RPMI7951 (cell line): ENCODE results near the gene DRC7. TPM values are rescaled to one million over a fixed set of nuclear protein-coding genes. Genes with fewer than 3 reads are reported as not detected.
A peak's percentile ranks its signal among the peaks of the same experiment; 100 is the strongest.
"Not testable (repeated sequence)": the region's sequence is repeated elsewhere in the genome, so short reads cannot be mapped to it uniquely, and the experiment has no call there.

Source experiments
- DNase-seq: peaks from one replicate; pipeline ENCODE4 v3.0.0-alpha.2; 2012; ENCODE audit warnings: low read depth
- total RNA-seq: library from RNA; depleted of rRNA; stranded (reverse); fragments of >200 nt; shearing (Covaris generic); gene quantifications from 2 replicates; pipeline ENCODE4 v1.2.3, GENCODE V29; 2014

DRC7 gene
- total RNA-seq, 1 experiment from 2014 or later = not detected

- no peak for DNase-seq
These were observed 39.8 kb downstream of the DRC7 start for GRCh38 chr16:57734308-57734924.

- DNase-seq = peak; percentile 100
These were observed 40.5 kb downstream of the DRC7 start for GRCh38 chr16:57734925-57735754.

- no peak for DNase-seq
These were observed 41.3 kb downstream of the DRC7 start, which contains the start of gene KATNB1 for GRCh38 chr16:57735755-57736418. KATNB1 (plus strand) TSS chr16:57735770; CDS start chr16:57737244, 1,474 bp downstream.

GRCh38 chr16:57736419-57737351, 42.1 kb downstream of the DRC7 start:
- peak; percentile 67 for DNase-seq

GRCh38 chr16:57738844-57739243, 44.2 kb downstream of the DRC7 start:
- DNase-seq = no peak

GRCh38 chr16:57739756-57740422, 45.3 kb downstream of the DRC7 start:
- no peak for DNase-seq

GRCh38 chr16:57740423-57741071, 45.9 kb downstream of the DRC7 start:
- DNase-seq = no peak

- no peak for DNase-seq
These were observed 47.1 kb downstream of the DRC7 start for GRCh38 chr16:57741660-57742191.

GRCh38 chr16:57742543-57742942, 47.9 kb downstream of the DRC7 start:
- no peak for DNase-seq

- no peak for DNase-seq
These were observed 48.9 kb downstream of the DRC7 start for GRCh38 chr16:57743458-57743857.

GRCh38 chr16:57743886-57744641, 49.5 kb downstream of the DRC7 start:
- DNase-seq = no peak

GRCh38 chr16:57744642-57744903, 50.0 kb downstream of the DRC7 start:
- no peak for DNase-seq

GRCh38 chr16:57745768-57746167, 51.2 kb downstream of the DRC7 start:
- no peak for DNase-seq

GRCh38 chr16:57746316-57746715, 51.7 kb downstream of the DRC7 start:
- not testable (repeated sequence) for DNase-seq

- DNase-seq = no peak
These were observed 52.5 kb downstream of the DRC7 start for GRCh38 chr16:57747091-57747490.

GRCh38 chr16:57747496-57747895, 52.9 kb downstream of the DRC7 start:
- DNase-seq = no peak

GRCh38 chr16:57747996-57748395, 53.4 kb downstream of the DRC7 start:
- no peak for DNase-seq

- DNase-seq = no peak
These were observed 54.0 kb downstream of the DRC7 start for GRCh38 chr16:57748596-57748995.

GRCh38 chr16:57749101-57749692, 54.6 kb downstream of the DRC7 start:
- DNase-seq = no peak
